Liver (tissue), 9 donors: ENCODE results near the gene SASH1. TPM values are rescaled to one million over a fixed set of nuclear protein-coding genes. Genes with fewer than 3 reads are reported as not detected.

Source experiments
- DNase-seq: peaks from one replicate; pipeline ENCODE4 v3.0.0-alpha.2; 2017; ENCODE audit warnings: low spot score
- H3K27ac ChIP-seq, 2 donors: one replicate each; pipeline ENCODE4 v1.7.0; 2013; ENCODE audit warnings: inconsistent platforms in 2 of 2, low read length in 2 of 2, control low read depth in 1 of 2, low read depth in 1 of 2, mild to moderate bottlenecking in 1 of 2
- H3K27me3 ChIP-seq, 4 donors: one replicate each; pipeline versions ENCODE4 v1.6.1 to v1.7.0; 2013; ENCODE audit warnings: low read length in 3 of 4, inconsistent platforms in 1 of 4, mild to moderate bottlenecking in 1 of 4, moderate library complexity in 1 of 4; ENCODE audit not compliant: control insufficient read depth in 4 of 4, insufficient read depth in 4 of 4
- H3K36me3 ChIP-seq, 4 donors: one replicate each; pipeline versions ENCODE4 v1.6.1 to v1.7.0; 2013; ENCODE audit warnings: low read length in 3 of 4, mild to moderate bottlenecking in 3 of 4, low read depth in 1 of 4, moderate library complexity in 1 of 4; ENCODE audit not compliant: control insufficient read depth in 4 of 4, insufficient read depth in 3 of 4
- H3K4me1 ChIP-seq, 4 donors: one replicate each; pipeline versions ENCODE4 v1.6.1 to v1.7.0; 2013; ENCODE audit warnings: low read length in 3 of 4, mild to moderate bottlenecking in 3 of 4, moderate library complexity in 1 of 4; ENCODE audit not compliant: control insufficient read depth in 4 of 4, insufficient read depth in 4 of 4
- H3K4me3 ChIP-seq, 3 donors: one replicate each; pipeline versions ENCODE4 v1.6.1 to v1.7.0; 2013; ENCODE audit warnings: low read length in 3 of 3, control low read depth in 1 of 3, low read depth in 1 of 3, mild to moderate bottlenecking in 1 of 3
- H3K9ac ChIP-seq, 2 donors: one replicate each; pipeline ENCODE4 v1.7.0; 2013; ENCODE audit warnings: low read length in 2 of 2, mild to moderate bottlenecking in 2 of 2, moderate library complexity in 2 of 2, control low read depth in 1 of 2, low read depth in 1 of 2
- H3K9me3 ChIP-seq, 4 donors: one replicate each; pipeline versions ENCODE4 v1.6.1 to v1.7.0; 2013; ENCODE audit warnings: low read length in 3 of 4; ENCODE audit not compliant: control insufficient read depth in 4 of 4
- CTCF ChIP-seq: fragments of 150-350 bp; IDR thresholded peaks from 2 replicates; pipeline ENCODE4 v1.5.1; 2017; ENCODE audit warnings: improper control_type of control experiment, low read depth, low read length; ENCODE audit not compliant: missing input control
- EGR1 ChIP-seq, 2 donors: IDR thresholded peaks; 2 replicates each; pipeline ENCODE4 v1.6.1; 2016 to 2018; ENCODE audit warnings: antibody characterized with exemption in 2 of 2, low read depth in 2 of 2
- FOXA1 ChIP-seq: IDR thresholded peaks from 2 replicates; pipeline ENCODE4 v1.6.1; 2016; ENCODE audit warnings: antibody characterized with exemption
- FOXA2 ChIP-seq: IDR thresholded peaks from 2 replicates; pipeline ENCODE4 v1.6.1; 2016; ENCODE audit warnings: antibody characterized with exemption
- GABPA ChIP-seq, 2 donors: IDR thresholded peaks in 1 of 2; conservative IDR thresholded peaks in 1 of 2; 2 replicates each; pipeline ENCODE4 v1.6.1; 2016; ENCODE audit warnings: antibody characterized with exemption in 2 of 2, mild to moderate bottlenecking in 1 of 2, moderate library complexity in 1 of 2
- HNF4A ChIP-seq, 2 donors: conservative IDR thresholded peaks; 2 replicates each; pipeline ENCODE4 v1.6.1; 2016; ENCODE audit warnings: antibody characterized with exemption in 2 of 2, mild to moderate bottlenecking in 2 of 2
- HNF4G ChIP-seq: IDR thresholded peaks from 2 replicates; pipeline ENCODE4 v1.6.1; 2016; ENCODE audit warnings: antibody characterized with exemption
- JUND ChIP-seq, 2 donors: IDR thresholded peaks; 2 replicates each; pipeline ENCODE4 v1.6.1; 2016; ENCODE audit warnings: antibody characterized with exemption in 2 of 2
- NR2F2 ChIP-seq: IDR thresholded peaks from 2 replicates; pipeline ENCODE4 v1.6.1; 2016; ENCODE audit warnings: antibody characterized with exemption
- RAD21 ChIP-seq, 2 donors: IDR thresholded peaks; 2 replicates each; pipeline ENCODE4 v1.6.1; 2016; ENCODE audit warnings: antibody characterized with exemption in 2 of 2, mild to moderate bottlenecking in 2 of 2
- RXRA ChIP-seq, 2 donors: IDR thresholded peaks; 2 replicates each; pipeline ENCODE4 v1.6.1; 2017 to 2018; ENCODE audit warnings: antibody characterized with exemption in 2 of 2, mild to moderate bottlenecking in 1 of 2
- SP1 ChIP-seq: IDR thresholded peaks from 2 replicates; pipeline ENCODE4 v1.6.1; 2018; ENCODE audit warnings: antibody characterized with exemption, mild to moderate bottlenecking
- TAF1 ChIP-seq: conservative IDR thresholded peaks from 2 replicates; pipeline ENCODE4 v1.6.1; 2016; ENCODE audit warnings: antibody characterized with exemption, mild to moderate bottlenecking
- YY1 ChIP-seq: IDR thresholded peaks from 2 replicates; pipeline ENCODE4 v1.6.1; 2016; ENCODE audit warnings: antibody characterized with exemption, mild to moderate bottlenecking
- WGBS: extraction: QIAGEN DNeasy Blood & Tissue Kit; methylation state at CpG from one replicate; pipeline ENCODE4 v1.1.7; 2013; 5-methylcytosine and 5-hydroxymethylcytosine counted together
- polyA plus RNA-seq, 2 donors: library from polyadenylated mRNA; stranded (reverse) in 1 of 2; unstranded in 1 of 2; fragments of 200-250 nt in 1 of 2; fragments of >200 nt in 1 of 2; fragmentation: Nextera tagmentation in 1 of 2; extraction: Ambion mirVana in 1 of 2; gene quantifications; one replicate each; pipeline versions ENCODE4 v1.2.1 to v1.2.3, GENCODE V29; 2013 to 2015
- total RNA-seq, 2 donors: library from RNA; depleted of rRNA; stranded (reverse); fragments of >200 nt; gene quantifications; one replicate each; pipeline ENCODE4 v1.2.3, GENCODE V29; 2014
- TF ChIP-seq, protein P1 (sequence below): IDR thresholded peaks from 2 replicates; pipeline ENCODE4 v1.6.1; 2016; ENCODE audit warnings: antibody characterized with exemption
- TF ChIP-seq, protein P2 (sequence below): IDR thresholded peaks from 2 replicates; pipeline ENCODE4 v1.6.1; 2016; ENCODE audit warnings: antibody characterized with exemption
- TF ChIP-seq, protein P3 (sequence below): IDR thresholded peaks from 2 replicates; pipeline ENCODE4 v1.6.1; 2016; ENCODE audit warnings: antibody characterized with exemption, mild to moderate bottlenecking
- TF ChIP-seq, protein P4 (sequence below): IDR thresholded peaks from 2 replicates; pipeline ENCODE4 v1.6.1; 2016; ENCODE audit warnings: antibody characterized with exemption
- donor health status: healthy.
- donor health status: healthy.
- donor health status: healthy.
- donor health status: healthy.
- donor health status: healthy.

The SASH1 gene
- total and polyA plus RNA-seq, 4 donors, result 3.5 to 16.4 (median 7.6) TPM

- Histone ChIP-seq H3K4me3 (no peak overlapping the region), H3K9me3 (peaks cover 0 to 2% (median 0%) of the 10 kb centered on the region in 4 donors), H3K9ac (no peak overlapping the region), H3K36me3 (no peaks in the 10 kb centered on the region), H3K27me3 (peaks cover 0 to 4% (median 0%) of the 10 kb centered on the region in 4 donors), H3K4me1 (no peaks in the 10 kb centered on the region), H3K27ac (no peak overlapping the region)
- TF ChIP-seq TAF1, result no peak
- TF ChIP-seq FOXA2, result no peak
- TF ChIP-seq YY1, result no peak
- no peak for TF ChIP-seq HNF4G
- no peak for TF ChIP-seq RAD21 (IDR thresholded peaks at IDR 0.05)
- no peak for TF ChIP-seq EGR1 (IDR thresholded peaks at IDR 0.05; ENCODE audit: low read depth in 2 of 2)
- no peak for TF ChIP-seq RXRA (IDR thresholded peaks at IDR 0.05)
- TF ChIP-seq, protein P1, sequence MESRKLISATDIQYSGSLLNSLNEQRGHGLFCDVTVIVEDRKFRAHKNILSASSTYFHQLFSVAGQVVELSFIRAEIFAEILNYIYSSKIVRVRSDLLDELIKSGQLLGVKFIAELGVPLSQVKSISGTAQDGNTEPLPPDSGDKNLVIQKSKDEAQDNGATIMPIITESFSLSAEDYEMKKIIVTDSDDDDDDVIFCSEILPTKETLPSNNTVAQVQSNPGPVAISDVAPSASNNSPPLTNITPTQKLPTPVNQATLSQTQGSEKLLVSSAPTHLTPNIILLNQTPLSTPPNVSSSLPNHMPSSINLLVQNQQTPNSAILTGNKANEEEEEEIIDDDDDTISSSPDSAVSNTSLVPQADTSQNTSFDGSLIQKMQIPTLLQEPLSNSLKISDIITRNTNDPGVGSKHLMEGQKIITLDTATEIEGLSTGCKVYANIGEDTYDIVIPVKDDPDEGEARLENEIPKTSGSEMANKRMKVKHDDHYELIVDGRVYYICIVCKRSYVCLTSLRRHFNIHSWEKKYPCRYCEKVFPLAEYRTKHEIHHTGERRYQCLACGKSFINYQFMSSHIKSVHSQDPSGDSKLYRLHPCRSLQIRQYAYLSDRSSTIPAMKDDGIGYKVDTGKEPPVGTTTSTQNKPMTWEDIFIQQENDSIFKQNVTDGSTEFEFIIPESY, result no peak
- TF ChIP-seq GABPA (IDR thresholded peaks at IDR 0.05 in 1 of 2, conservative IDR thresholded peaks at IDR 0.05 in 1 of 2), result no peak
- no peak for TF ChIP-seq JUND (IDR thresholded peaks at IDR 0.05)
- no peak for TF ChIP-seq FOXA1
- no peak for TF ChIP-seq CTCF
- TF ChIP-seq, protein P2, sequence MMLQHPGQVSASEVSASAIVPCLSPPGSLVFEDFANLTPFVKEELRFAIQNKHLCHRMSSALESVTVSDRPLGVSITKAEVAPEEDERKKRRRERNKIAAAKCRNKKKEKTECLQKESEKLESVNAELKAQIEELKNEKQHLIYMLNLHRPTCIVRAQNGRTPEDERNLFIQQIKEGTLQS, result no peak
- TF ChIP-seq, protein P3, sequence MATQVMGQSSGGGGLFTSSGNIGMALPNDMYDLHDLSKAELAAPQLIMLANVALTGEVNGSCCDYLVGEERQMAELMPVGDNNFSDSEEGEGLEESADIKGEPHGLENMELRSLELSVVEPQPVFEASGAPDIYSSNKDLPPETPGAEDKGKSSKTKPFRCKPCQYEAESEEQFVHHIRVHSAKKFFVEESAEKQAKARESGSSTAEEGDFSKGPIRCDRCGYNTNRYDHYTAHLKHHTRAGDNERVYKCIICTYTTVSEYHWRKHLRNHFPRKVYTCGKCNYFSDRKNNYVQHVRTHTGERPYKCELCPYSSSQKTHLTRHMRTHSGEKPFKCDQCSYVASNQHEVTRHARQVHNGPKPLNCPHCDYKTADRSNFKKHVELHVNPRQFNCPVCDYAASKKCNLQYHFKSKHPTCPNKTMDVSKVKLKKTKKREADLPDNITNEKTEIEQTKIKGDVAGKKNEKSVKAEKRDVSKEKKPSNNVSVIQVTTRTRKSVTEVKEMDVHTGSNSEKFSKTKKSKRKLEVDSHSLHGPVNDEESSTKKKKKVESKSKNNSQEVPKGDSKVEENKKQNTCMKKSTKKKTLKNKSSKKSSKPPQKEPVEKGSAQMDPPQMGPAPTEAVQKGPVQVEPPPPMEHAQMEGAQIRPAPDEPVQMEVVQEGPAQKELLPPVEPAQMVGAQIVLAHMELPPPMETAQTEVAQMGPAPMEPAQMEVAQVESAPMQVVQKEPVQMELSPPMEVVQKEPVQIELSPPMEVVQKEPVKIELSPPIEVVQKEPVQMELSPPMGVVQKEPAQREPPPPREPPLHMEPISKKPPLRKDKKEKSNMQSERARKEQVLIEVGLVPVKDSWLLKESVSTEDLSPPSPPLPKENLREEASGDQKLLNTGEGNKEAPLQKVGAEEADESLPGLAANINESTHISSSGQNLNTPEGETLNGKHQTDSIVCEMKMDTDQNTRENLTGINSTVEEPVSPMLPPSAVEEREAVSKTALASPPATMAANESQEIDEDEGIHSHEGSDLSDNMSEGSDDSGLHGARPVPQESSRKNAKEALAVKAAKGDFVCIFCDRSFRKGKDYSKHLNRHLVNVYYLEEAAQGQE, result no peak
- TF ChIP-seq NR2F2, result no peak
- no peak for TF ChIP-seq SP1
- TF ChIP-seq HNF4A (conservative IDR thresholded peaks at IDR 0.05), result no peak
- TF ChIP-seq, protein P4, sequence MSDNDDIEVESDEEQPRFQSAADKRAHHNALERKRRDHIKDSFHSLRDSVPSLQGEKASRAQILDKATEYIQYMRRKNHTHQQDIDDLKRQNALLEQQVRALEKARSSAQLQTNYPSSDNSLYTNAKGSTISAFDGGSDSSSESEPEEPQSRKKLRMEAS, result no peak
- WGBS, result 72% methylated on average over 4 of the region's 4 CpGs
- no peak for DNase-seq
Measured at GRCh38 chr6:148578837-148579565, 236.4 kb downstream of the SASH1 start.
